ENCODE results near the gene DHX40. TPM values are rescaled to one million over a fixed set of nuclear protein-coding genes. Genes with fewer than 3 reads are reported as not detected.

DHX40 gene
- total RNA-seq, 4 donors from 2014 or later: 47.8 to 65.4 (median 59.7) TPM

- H3K27me3 ChIP-seq: no peaks in the 10 kb centered on the region
- H3K27ac ChIP-seq: peak overlapping the region; percentile 98 to 99 (median 98)
- intact Hi-C loops (cut with DNase I): loop anchor here (10.0 kb wide), 1 partner anchor 46 kb away; no protein-coding TSS in a partner anchor
- H3K4me1 ChIP-seq: peaks cover 36% of the 10 kb centered on the region in 2 donors
- no peaks in the 10 kb centered on the region for H3K36me3 ChIP-seq
- H3K4me3 ChIP-seq (replicated peaks in 1 of 3): peak overlapping the region; percentile 89 to 95 (median 92)
- WGBS, 2 donors: 0% methylated on average over 11 of the region's 11 CpGs
- no peak for DNase-seq
- no peaks in the 10 kb centered on the region for H3K9me3 ChIP-seq
- TF ChIP-seq POLR2A (IDR thresholded peaks at IDR 0.05): no peak
- TF ChIP-seq CTCF (IDR thresholded peaks at IDR 0.05): no peak
Measured at GRCh38 chr17:59619035-59619297, 53.6 kb downstream of the DHX40 start.

GRCh38 chr17:59619298-59620063, 54.1 kb downstream of the DHX40 start, which contains the start of gene CLTC:
CLTC (plus strand) TSS chr17:59619895; CDS start chr17:59620132, 237 bp downstream.
- Histone ChIP-seq H3K4me3 (replicated peaks in 1 of 3) (peak within 1 kb of the TSS; percentile 89 to 95 (median 92)), H3K36me3 (no peaks in the 10 kb centered on the region), H3K4me1 (peaks cover 36 to 38% of the 10 kb centered on the region in 2 donors), H3K27me3 (no peaks in the 10 kb centered on the region), H3K9me3 (no peaks in the 10 kb centered on the region), H3K27ac (peak within 1 kb of the TSS; percentile 98 to 99 (median 98))
- intact Hi-C loops (cut with DNase I): loop anchor here (10.0 kb wide), 2 partner anchors 45 to 85 kb away; partner anchors contain the start of genes PTRH2 and VMP1
- DNase-seq: peak; percentile 93
- TF ChIP-seq POLR2A (IDR thresholded peaks at IDR 0.05) (peak; percentile 91 to 99), CTCF (IDR thresholded peaks at IDR 0.05) (no peak)
- WGBS, 2 donors: 0 to 1% methylated on average over 33 to 62 of the region's 65 CpGs

GRCh38 chr17:59620064-59620359, 54.6 kb downstream of the DHX40 start:
- Histone ChIP-seq H3K27ac (peak overlapping the region; percentile 98 to 99 (median 98)), H3K4me1 (peaks cover 36 to 38% of the 10 kb centered on the region in 2 donors), H3K9me3 (no peaks in the 10 kb centered on the region), H3K36me3 (no peaks in the 10 kb centered on the region), H3K4me3 (replicated peaks in 1 of 3) (peak overlapping the region; percentile 89 to 95 (median 92)), H3K27me3 (no peaks in the 10 kb centered on the region)
- no peak for DNase-seq
- intact Hi-C loops (cut with DNase I): loop anchor here (10.0 kb wide), 1 partner anchor 85 kb away; the partner anchor contains the start of genes PTRH2 and VMP1
- WGBS, 2 donors: 0 to 2% methylated on average over 8 to 13 of the region's 13 CpGs
- TF ChIP-seq POLR2A (IDR thresholded peaks at IDR 0.05) (no peak), CTCF (IDR thresholded peaks at IDR 0.05) (no peak)

- H3K4me1 ChIP-seq: peaks cover 39 to 44% of the 10 kb centered on the region in 2 donors
- H3K27me3 ChIP-seq: no peaks in the 10 kb centered on the region
- 1 to 2% methylated on average over 14 of the region's 14 CpGs for WGBS, 2 donors
- peak overlapping the region in 2 of 3 donors; percentile 92 to 95 for H3K4me3 ChIP-seq (replicated peaks in 1 of 3)
- H3K9me3 ChIP-seq: no peaks in the 10 kb centered on the region
- H3K27ac ChIP-seq: peak overlapping the region; percentile 98 to 99 (median 98)
- peak; percentile 58 to 61 for DNase-seq
- intact Hi-C loops (cut with DNase I): loop anchor here (10.0 kb wide), 1 partner anchor 84 kb away; the partner anchor contains the start of genes PTRH2 and VMP1
- TF ChIP-seq CTCF (IDR thresholded peaks at IDR 0.05): no peak
- peak in 1 of 2 donors; percentile 7 for TF ChIP-seq POLR2A (IDR thresholded peaks at IDR 0.05)
- no peaks in the 10 kb centered on the region for H3K36me3 ChIP-seq
Measured at GRCh38 chr17:59620518-59621259, 55.3 kb downstream of the DHX40 start.
